K562 (cell line): Measurements from ENCODE around the gene UHMK1. TPM values are rescaled to one million over a fixed set of nuclear protein-coding genes. Genes with fewer than 3 reads are reported as not detected.

Experiments
- ARID2 ChIP-seq: fragments of 450-650 bp; IDR thresholded peaks from 2 replicates; pipeline ENCODE4 v1.6.1; 2017; ENCODE audit warnings: antibody characterized with exemption, mild to moderate bottlenecking
- ATF1 ChIP-seq, 2 experiments: fragments of 450-650 bp in 1 of 2; IDR thresholded peaks; 2 replicates each; pipeline ENCODE4 v1.6.1; 2016; ENCODE audit warnings: missing compliant biosample characterization in 1 of 2, missing genetic modification characterization in 1 of 2
- CBX1 ChIP-seq: sonication (generic); IDR thresholded peaks from 2 replicates; pipeline ENCODE4 v1.6.1; 2016; ENCODE audit warnings: antibody characterized with exemption, low read depth, mild to moderate bottlenecking
- CREB5 ChIP-seq: fragments of 250-450 bp; sonication (Bioruptor Pico); IDR thresholded peaks from 2 replicates; pipeline ENCODE4 v1.5.0; 2020; ENCODE audit warnings: mild to moderate bottlenecking
- CTBP1 ChIP-seq: fragments of 450-650 bp; IDR thresholded peaks from 2 replicates; pipeline ENCODE4 v1.6.1; 2016; ENCODE audit warnings: borderline replicate concordance
- DNMT1 ChIP-seq: fragments of 450-650 bp; IDR thresholded peaks from 2 replicates; pipeline ENCODE4 v1.6.1; 2016; ENCODE audit warnings: antibody characterized with exemption, mild to moderate bottlenecking
- E2F4 ChIP-seq: sonication (generic); formaldehyde crosslinking; IDR thresholded peaks from 2 replicates; pipeline ENCODE4 v1.8.0; 2022; ENCODE audit warnings: mild to moderate bottlenecking, low read depth, missing genetic modification reagents
- ELF2 ChIP-seq: fragments of 250-450 bp; sonication (Bioruptor Pico); IDR thresholded peaks from 2 replicates; pipeline ENCODE4 v1.5.0; 2021; ENCODE audit warnings: mild to moderate bottlenecking
- FOXJ3 ChIP-seq: sonication (generic); formaldehyde crosslinking; IDR thresholded peaks from 2 replicates; pipeline ENCODE4 v1.4.0; 2020; ENCODE audit warnings: mild to moderate bottlenecking, missing genetic modification reagents
- HDAC8 ChIP-seq: fragments of 450-650 bp; IDR thresholded peaks from 2 replicates; pipeline ENCODE4 v1.6.1; 2016; ENCODE audit warnings: mild to moderate bottlenecking, missing genetic modification characterization, moderate library complexity, missing compliant biosample characterization
- KDM2B ChIP-seq: fragments of 250-450 bp; sonication (Bioruptor Pico); IDR thresholded peaks from 2 replicates; pipeline ENCODE4 v1.8.0; 2021; ENCODE audit warnings: mild to moderate bottlenecking, moderate library complexity
- KDM4B ChIP-seq, 2 experiments: fragments of 450-650 bp in 1 of 2; sonication (generic) in 1 of 2; IDR thresholded peaks; 2 replicates each; pipeline ENCODE4 v1.6.1; 2016 to 2017; ENCODE audit warnings: borderline replicate concordance in 2 of 2, antibody characterized with exemption in 1 of 2, low read depth in 1 of 2, mild to moderate bottlenecking in 1 of 2
- MCM3 ChIP-seq: fragments of 450-650 bp; IDR thresholded peaks from 2 replicates; pipeline ENCODE4 v1.6.1; 2016
- MECOM ChIP-seq: fragments of 250-450 bp; sonication (Bioruptor Pico); IDR thresholded peaks from 2 replicates; pipeline ENCODE4 v1.8.0; 2022; ENCODE audit warnings: inconsistent platforms
- MEIS2 ChIP-seq: fragments of 450-650 bp; IDR thresholded peaks from 2 replicates; pipeline ENCODE4 v1.6.1; 2014; ENCODE audit warnings: mild to moderate bottlenecking; ENCODE audit not compliant: partially characterized antibody
- MXD1 ChIP-seq: fragments of 250-450 bp; sonication (Bioruptor Pico); IDR thresholded peaks from 2 replicates; pipeline ENCODE4 v1.8.0; 2021; ENCODE audit warnings: borderline replicate concordance, mild to moderate bottlenecking, moderate library complexity; ENCODE audit not compliant: poor library complexity, severe bottlenecking
- NFE2L1 ChIP-seq: fragments of 450-650 bp; IDR thresholded peaks from 2 replicates; pipeline ENCODE4 v1.6.1; 2016; ENCODE audit warnings: missing genetic modification characterization, low read depth, mild to moderate bottlenecking, missing compliant biosample characterization, moderate library complexity, borderline replicate concordance
- SRSF7 ChIP-seq: fragments of 200-400 bp; formaldehyde crosslinking; optimal IDR thresholded peaks from 2 replicates; pipeline ENCODE3; 2017; ENCODE audit warnings: mild to moderate bottlenecking, low read depth, low read length
- TAF1 ChIP-seq: IDR thresholded peaks from 2 replicates; pipeline ENCODE4 v1.6.1; 2011; ENCODE audit warnings: mild to moderate bottlenecking, low read length, moderate library complexity; ENCODE audit not compliant: insufficient read depth, control insufficient read depth, severe bottlenecking; ENCODE audit errors: extremely low read depth
- ZNF175 ChIP-seq: fragments of 200-800 bp; sonication (Bioruptor generic); IDR thresholded peaks from 2 replicates; pipeline ENCODE4 v1.6.1; 2016; ENCODE audit warnings: low read depth, mild to moderate bottlenecking, missing genetic modification characterization, missing compliant biosample characterization
- ZNF384 ChIP-seq: IDR thresholded peaks from 2 replicates; pipeline ENCODE4 v1.6.1; 2012; ENCODE audit warnings: low read depth, low read length, improper control_type of control experiment
- ZNF395 ChIP-seq: fragments of 200-800 bp; sonication (Bioruptor generic); IDR thresholded peaks from 2 replicates; pipeline ENCODE4 v1.6.1; 2017; ENCODE audit warnings: missing genetic modification characterization, missing compliant biosample characterization
- polyA plus RNA-seq, 8 experiments: library from polyadenylated mRNA; depleted of rRNA in 4 of 8; stranded (reverse) in 5 of 8; unstranded in 3 of 8; fragments of >200 nt; fragmentation: Nextera tagmentation in 2 of 8; fragmentation: Illumina TruSeq in 1 of 8; extraction: Ambion mirVana in 2 of 8; extraction: Trizol in 1 of 8; gene quantifications; 2 replicates each; pipeline versions ENCODE4 v1.2.1 to v1.2.3, GENCODE V29; 2011 to 2014; ENCODE audit warnings: inconsistent platforms in 1 of 8, missing spikeins in 1 of 8
- total RNA-seq, 7 experiments: library from RNA; depleted of rRNA in 6 of 7; stranded (reverse); fragments of >200 nt in 6 of 7; fragmentation: Illumina TruSeq in 2 of 7; extraction: Trizol in 2 of 7; gene quantifications; 2 replicates each; pipeline versions ENCODE4 v1.2.1 to v1.2.3, GENCODE V29; 2011 to 2021; ENCODE audit warnings: low replicate concordance in 1 of 7

Gene UHMK1
- total and polyA plus RNA-seq, 9 of the 15 experiments (the other 6 are each of a cell fraction or from before 2014, with no cell fraction given), result 13.1 to 72.4 (median 38.3) TPM

- TF ChIP-seq E2F4 (CRISPR knock-in tag) (peak; percentile 68; the same call in 1 of the 2 replicates), CTBP1 (peak; percentile 63), ZNF395 (CRISPR knock-in tag) (0 out of 2 replicates have a peak, but pooled peaks have one; percentile 11), KDM2B (CRISPR knock-in tag) (0 out of 2 replicates have a peak, but pooled peaks have one; percentile 14), ARID2 (peak; percentile 47; the same call in 1 of the 2 replicates), ATF1 (CRISPR knock-in tag; IDR thresholded peaks at IDR 0.05) (no peak), ATF1 (tag; IDR thresholded peaks at IDR 0.05) (peak; percentile 80), FOXJ3 (no peak), MECOM (CRISPR knock-in tag) (0 out of 2 replicates have a peak, but pooled peaks have one; percentile 13), CBX1 (no peak), NFE2L1 (tag) (no peak), SRSF7 (peak; percentile 81), ELF2 (CRISPR knock-in tag) (0 out of 2 replicates have a peak, but pooled peaks have one; percentile 24), KDM4B (IDR thresholded peaks at IDR 0.05; ENCODE audit: borderline replicate concordance in 2 of 2, low read depth in 1 of 2) (0 out of 4 replicates have a peak, but pooled peaks of 1 of the 2 experiments have one; percentile 79), HDAC8 (no peak), ZNF175 (CRISPR knock-in tag) (no peak), ZNF384 (0 out of 2 replicates have a peak, but pooled peaks have one; percentile 6), MCM3 (no peak), TAF1 (peak; percentile 86), MEIS2 (no peak), MXD1 (CRISPR knock-in tag) (no peak), CREB5 (no peak), DNMT1 (no peak)
Observed at GRCh38 chr1:162561616-162562469, 64.2 kb downstream of the UHMK1 start, which contains the start of gene UAP1 (continued).
